Transverse colon (tissue), 3 donors: ENCODE measurements around the gene ALG14.

Experiments used
- CTCF ChIP-seq, 5 experiments: fragments of 200-600 bp in 3 of 5; fragments of 450-650 bp in 2 of 5; sonication (generic) in 3 of 5; IDR thresholded peaks; 1 replicate in 2 of 5; 2 replicates in 3 of 5; pipeline ENCODE4 v1.5.1; 2016 to 2017; ENCODE audit warnings: antibody characterized with exemption in 5 of 5, inconsistent platforms in 3 of 5, mild to moderate bottlenecking in 2 of 5, moderate library complexity in 1 of 5
- POLR2A ChIP-seq: fragments of 450-650 bp; IDR thresholded peaks from one replicate; pipeline ENCODE4 v1.6.1; 2016; ENCODE audit warnings: antibody characterized with exemption, mild to moderate bottlenecking, moderate library complexity

GRCh38 chr1:94980582-94981574 lies 91.9 kb downstream of the ALG14 start:
- TF ChIP-seq CTCF (IDR thresholded peaks at IDR 0.05) (peak in 1 of 5 experiments; percentile 7), POLR2A (no peak)
